ENCODE results near the gene TMPRSS4. TPM values are rescaled to one million over a fixed set of nuclear protein-coding genes. Genes with fewer than 3 reads are reported as not detected.

TMPRSS4 gene, protein sequence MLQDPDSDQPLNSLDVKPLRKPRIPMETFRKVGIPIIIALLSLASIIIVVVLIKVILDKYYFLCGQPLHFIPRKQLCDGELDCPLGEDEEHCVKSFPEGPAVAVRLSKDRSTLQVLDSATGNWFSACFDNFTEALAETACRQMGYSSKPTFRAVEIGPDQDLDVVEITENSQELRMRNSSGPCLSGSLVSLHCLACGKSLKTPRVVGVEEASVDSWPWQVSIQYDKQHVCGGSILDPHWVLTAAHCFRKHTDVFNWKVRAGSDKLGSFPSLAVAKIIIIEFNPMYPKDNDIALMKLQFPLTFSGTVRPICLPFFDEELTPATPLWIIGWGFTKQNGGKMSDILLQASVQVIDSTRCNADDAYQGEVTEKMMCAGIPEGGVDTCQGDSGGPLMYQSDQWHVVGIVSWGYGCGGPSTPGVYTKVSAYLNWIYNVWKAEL
- 100 to 1,000 TPM; 101 to 129 TPM for polyA plus RNA-seq

DNA sequence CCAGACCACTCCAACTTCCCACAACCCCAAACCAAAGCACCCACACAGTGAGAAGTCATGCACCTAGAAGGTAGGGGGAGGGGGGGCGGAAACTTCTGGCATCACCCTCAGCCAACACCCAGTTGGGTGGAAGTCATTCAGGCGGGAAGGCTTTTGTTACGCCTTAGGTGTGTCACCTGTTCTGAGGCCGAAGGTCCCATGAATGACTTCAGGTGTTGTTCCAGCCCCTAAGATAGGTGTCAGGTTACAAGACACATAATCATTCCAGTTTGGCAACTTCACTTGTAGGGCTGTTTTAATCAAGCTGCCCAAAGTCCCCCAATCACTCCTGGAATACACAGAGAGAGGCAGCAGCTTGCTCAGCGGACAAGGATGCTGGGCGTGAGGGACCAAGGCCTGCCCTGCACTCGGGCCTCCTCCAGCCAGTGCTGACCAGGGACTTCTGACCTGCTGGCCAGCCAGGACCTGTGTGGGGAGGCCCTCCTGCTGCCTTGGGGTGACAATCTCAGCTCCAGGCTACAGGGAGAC is at the start of gene TMPRSS4:
Gene TMPRSS4 (plus strand): TSS at position 325 of the 528 bp plus-strand sequence. CDS start 225 bp downstream, outside the sequence.
- Histone ChIP-seq H3K4me3 (ENCODE audit: low read depth in 1 of 2, low read length in 2 of 2) (peak within 1 kb of the TSS; percentile 68 to 72), H3K36me3 (ENCODE audit: control insufficient read depth in 2 of 2, insufficient read depth in 2 of 2, low read length in 1 of 2) (peaks cover 0 to 2% of the 10 kb centered on the region in 2 donors), H3K4me1 (ENCODE audit: control insufficient read depth in 2 of 2, insufficient read depth in 2 of 2, low read length in 1 of 2) (peaks cover 4 to 18% of the 10 kb centered on the region in 2 donors), H3K27me3 (ENCODE audit: control insufficient read depth in 1 of 2, insufficient read depth in 2 of 2, low read length in 2 of 2) (no peaks in the 10 kb centered on the region), H3K9me3 (ENCODE audit: control insufficient read depth in 2 of 2, insufficient read depth in 1 of 2, low read depth in 1 of 2, low read length in 1 of 2) (peaks cover 0 to 4% of the 10 kb centered on the region in 2 donors), H3K27ac (ENCODE audit: low read depth in 2 of 2, low read length in 1 of 2) (peak within 1 kb of the TSS; percentile 91 to 96)
- WGBS, 2 donors: 48 to 58% methylated on average over 7 of the region's 7 CpGs

- H3K9me3 ChIP-seq (ENCODE audit: control insufficient read depth in 2 of 2, insufficient read depth in 1 of 2, low read depth in 1 of 2, low read length in 1 of 2): no peaks in the 10 kb centered on the region
Measured at GRCh38 chr11:118027694-118028093, 49.2 kb upstream of the TMPRSS4 start.

DNA sequence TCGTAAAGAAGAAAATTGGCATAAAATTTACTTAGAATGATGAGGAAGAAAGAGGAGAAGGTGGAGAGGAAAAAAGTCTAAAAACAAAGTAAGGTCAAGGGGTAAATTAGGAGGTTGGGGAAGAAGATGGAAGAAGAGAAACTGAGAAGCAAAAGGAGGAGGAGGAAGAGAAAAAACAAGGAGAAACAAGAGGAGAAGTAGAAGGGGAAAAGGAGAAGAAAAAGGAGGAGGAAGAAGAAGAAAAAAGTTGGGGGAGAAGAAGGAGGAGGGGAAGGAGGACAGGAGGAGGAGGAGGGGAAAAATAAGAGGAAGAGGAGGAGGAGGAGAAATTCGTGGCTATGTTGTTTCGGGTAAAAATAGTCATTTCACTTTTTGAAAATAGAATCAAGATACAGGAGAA is 48.3 kb upstream of the TMPRSS4 start:
- no peaks in the 10 kb centered on the region for H3K36me3 ChIP-seq (ENCODE audit: control insufficient read depth in 2 of 2, insufficient read depth in 2 of 2, low read length in 1 of 2)
- H3K9me3 ChIP-seq (ENCODE audit: control insufficient read depth in 2 of 2, insufficient read depth in 1 of 2, low read depth in 1 of 2, low read length in 1 of 2): no peaks in the 10 kb centered on the region
- no peak overlapping the region for H3K4me3 ChIP-seq (ENCODE audit: low read depth in 1 of 2, low read length in 2 of 2)
- no peaks in the 10 kb centered on the region for H3K27me3 ChIP-seq (ENCODE audit: control insufficient read depth in 1 of 2, insufficient read depth in 2 of 2, low read length in 2 of 2)
- 74 to 77% methylated on average over 3 of the region's 3 CpGs for WGBS, 2 donors
- no peak overlapping the region for H3K27ac ChIP-seq (ENCODE audit: low read depth in 2 of 2, low read length in 1 of 2)
- no peaks in the 10 kb centered on the region for H3K4me1 ChIP-seq (ENCODE audit: control insufficient read depth in 2 of 2, insufficient read depth in 2 of 2, low read length in 1 of 2)

More at GRCh38 chr11:118027694-118028093, 49.2 kb upstream of the TMPRSS4 start:
- Histone ChIP-seq H3K4me1 (ENCODE audit: control insufficient read depth in 2 of 2, insufficient read depth in 2 of 2, low read length in 1 of 2) (no peaks in the 10 kb centered on the region), H3K4me3 (ENCODE audit: low read depth in 1 of 2, low read length in 2 of 2) (no peak overlapping the region), H3K27me3 (ENCODE audit: control insufficient read depth in 1 of 2, insufficient read depth in 2 of 2, low read length in 2 of 2) (no peaks in the 10 kb centered on the region), H3K36me3 (ENCODE audit: control insufficient read depth in 2 of 2, insufficient read depth in 2 of 2, low read length in 1 of 2) (no peaks in the 10 kb centered on the region), H3K27ac (ENCODE audit: low read depth in 2 of 2, low read length in 1 of 2) (no peak overlapping the region)
- 87 to 88% methylated on average over 4 of the region's 4 CpGs for WGBS, 2 donors

DNA sequence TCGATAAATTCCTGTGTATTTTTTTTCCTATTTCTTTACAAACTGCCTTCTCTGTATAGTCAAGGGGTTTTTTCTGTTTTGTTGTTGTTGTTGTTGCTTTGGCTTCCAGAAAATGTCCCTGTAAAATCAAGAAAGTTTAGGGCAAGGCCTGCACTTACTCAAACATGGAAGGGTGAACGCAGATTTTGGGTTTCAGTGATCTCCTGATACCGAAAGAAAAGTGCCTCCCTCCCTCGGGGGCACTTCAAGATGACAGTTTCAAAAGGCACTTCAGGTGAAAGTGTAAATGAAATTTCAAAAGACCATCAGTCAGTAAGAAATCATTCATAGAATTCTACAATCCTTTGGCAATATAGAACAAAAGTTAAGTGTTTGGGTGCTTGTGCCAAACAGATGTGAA is 43.4 kb upstream of the TMPRSS4 start:
- Histone ChIP-seq H3K9me3 (ENCODE audit: control insufficient read depth in 2 of 2, insufficient read depth in 1 of 2, low read depth in 1 of 2, low read length in 1 of 2) (no peaks in the 10 kb centered on the region), H3K4me3 (ENCODE audit: low read depth in 1 of 2, low read length in 2 of 2) (no peak overlapping the region), H3K27me3 (ENCODE audit: control insufficient read depth in 1 of 2, insufficient read depth in 2 of 2, low read length in 2 of 2) (no peaks in the 10 kb centered on the region), H3K4me1 (ENCODE audit: control insufficient read depth in 2 of 2, insufficient read depth in 2 of 2, low read length in 1 of 2) (no peaks in the 10 kb centered on the region), H3K36me3 (ENCODE audit: control insufficient read depth in 2 of 2, insufficient read depth in 2 of 2, low read length in 1 of 2) (no peaks in the 10 kb centered on the region), H3K27ac (ENCODE audit: low read depth in 2 of 2, low read length in 1 of 2) (no peak overlapping the region)
- WGBS, 2 donors: 66 to 74% methylated on average over 4 of the region's 4 CpGs

DNA sequence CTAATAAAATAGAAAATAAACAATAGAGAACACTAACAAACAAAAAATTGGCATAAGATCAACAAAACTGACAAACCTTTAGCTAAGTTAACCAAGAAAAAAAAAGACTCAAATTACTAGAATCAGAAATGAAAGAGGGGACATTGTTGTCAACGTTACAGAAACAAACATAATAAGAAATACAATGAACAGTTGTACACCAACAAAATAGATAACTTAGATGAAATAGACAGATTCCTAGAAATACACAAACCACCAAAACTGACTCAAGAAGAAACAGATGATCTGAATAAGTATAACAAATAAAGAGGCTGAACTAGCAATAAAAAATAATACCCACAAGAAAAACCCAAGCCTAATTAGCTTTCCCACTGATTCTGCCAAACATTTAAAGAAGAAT is 34.7 kb upstream of the TMPRSS4 start:
- Histone ChIP-seq H3K4me3 (ENCODE audit: low read depth in 1 of 2, low read length in 2 of 2) (no peak overlapping the region), H3K27ac (ENCODE audit: low read depth in 2 of 2, low read length in 1 of 2) (no peak overlapping the region), H3K27me3 (ENCODE audit: control insufficient read depth in 1 of 2, insufficient read depth in 2 of 2, low read length in 2 of 2) (no peaks in the 10 kb centered on the region), H3K4me1 (ENCODE audit: control insufficient read depth in 2 of 2, insufficient read depth in 2 of 2, low read length in 1 of 2) (no peaks in the 10 kb centered on the region), H3K36me3 (ENCODE audit: control insufficient read depth in 2 of 2, insufficient read depth in 2 of 2, low read length in 1 of 2) (no peaks in the 10 kb centered on the region), H3K9me3 (ENCODE audit: control insufficient read depth in 2 of 2, insufficient read depth in 1 of 2, low read depth in 1 of 2, low read length in 1 of 2) (no peaks in the 10 kb centered on the region)
- 64 to 69% methylated on average over 1 of the region's 1 CpG for WGBS, 2 donors

- H3K4me3 ChIP-seq (ENCODE audit: low read depth in 1 of 2, low read length in 2 of 2): no peak overlapping the region
- no peaks in the 10 kb centered on the region for H3K27me3 ChIP-seq (ENCODE audit: control insufficient read depth in 1 of 2, insufficient read depth in 2 of 2, low read length in 2 of 2)
- no peak overlapping the region for H3K27ac ChIP-seq (ENCODE audit: low read depth in 2 of 2, low read length in 1 of 2)
- H3K4me1 ChIP-seq (ENCODE audit: control insufficient read depth in 2 of 2, insufficient read depth in 2 of 2, low read length in 1 of 2): no peaks in the 10 kb centered on the region
- no peaks in the 10 kb centered on the region for H3K9me3 ChIP-seq (ENCODE audit: control insufficient read depth in 2 of 2, insufficient read depth in 1 of 2, low read depth in 1 of 2, low read length in 1 of 2)
- 70 to 78% methylated on average over 4 of the region's 4 CpGs for WGBS, 2 donors
- no peaks in the 10 kb centered on the region for H3K36me3 ChIP-seq (ENCODE audit: control insufficient read depth in 2 of 2, insufficient read depth in 2 of 2, low read length in 1 of 2)
Measured at GRCh38 chr11:118042796-118043195, 34.1 kb upstream of the TMPRSS4 start.

DNA sequence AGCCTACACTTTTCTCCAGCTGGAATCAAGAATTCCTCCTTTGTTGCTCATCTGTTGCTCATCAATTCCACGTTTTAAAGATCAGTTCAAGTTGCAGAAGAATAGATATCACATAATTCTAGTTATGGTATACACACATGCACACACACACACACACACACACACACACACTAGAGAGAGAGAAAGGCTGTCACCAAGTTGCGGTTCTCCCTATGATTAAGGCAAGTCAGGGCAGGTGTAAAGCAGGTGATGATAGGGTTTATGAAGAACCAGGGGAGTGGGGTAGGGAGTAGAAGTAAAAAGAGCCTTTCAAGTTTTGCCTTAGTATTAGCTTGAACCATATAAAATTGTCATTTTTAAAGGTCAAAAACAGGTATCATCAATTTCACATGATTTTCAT is 31.7 kb upstream of the TMPRSS4 start:
- Histone ChIP-seq H3K27me3 (ENCODE audit: control insufficient read depth in 1 of 2, insufficient read depth in 2 of 2, low read length in 2 of 2) (no peaks in the 10 kb centered on the region), H3K27ac (ENCODE audit: low read depth in 2 of 2, low read length in 1 of 2) (no peak overlapping the region), H3K4me1 (ENCODE audit: control insufficient read depth in 2 of 2, insufficient read depth in 2 of 2, low read length in 1 of 2) (no peaks in the 10 kb centered on the region), H3K36me3 (ENCODE audit: control insufficient read depth in 2 of 2, insufficient read depth in 2 of 2, low read length in 1 of 2) (no peaks in the 10 kb centered on the region), H3K9me3 (ENCODE audit: control insufficient read depth in 2 of 2, insufficient read depth in 1 of 2, low read depth in 1 of 2, low read length in 1 of 2) (no peaks in the 10 kb centered on the region), H3K4me3 (ENCODE audit: low read depth in 1 of 2, low read length in 2 of 2) (no peak overlapping the region)
- 45 to 54% methylated on average over 2 of the region's 2 CpGs for WGBS, 2 donors

DNA sequence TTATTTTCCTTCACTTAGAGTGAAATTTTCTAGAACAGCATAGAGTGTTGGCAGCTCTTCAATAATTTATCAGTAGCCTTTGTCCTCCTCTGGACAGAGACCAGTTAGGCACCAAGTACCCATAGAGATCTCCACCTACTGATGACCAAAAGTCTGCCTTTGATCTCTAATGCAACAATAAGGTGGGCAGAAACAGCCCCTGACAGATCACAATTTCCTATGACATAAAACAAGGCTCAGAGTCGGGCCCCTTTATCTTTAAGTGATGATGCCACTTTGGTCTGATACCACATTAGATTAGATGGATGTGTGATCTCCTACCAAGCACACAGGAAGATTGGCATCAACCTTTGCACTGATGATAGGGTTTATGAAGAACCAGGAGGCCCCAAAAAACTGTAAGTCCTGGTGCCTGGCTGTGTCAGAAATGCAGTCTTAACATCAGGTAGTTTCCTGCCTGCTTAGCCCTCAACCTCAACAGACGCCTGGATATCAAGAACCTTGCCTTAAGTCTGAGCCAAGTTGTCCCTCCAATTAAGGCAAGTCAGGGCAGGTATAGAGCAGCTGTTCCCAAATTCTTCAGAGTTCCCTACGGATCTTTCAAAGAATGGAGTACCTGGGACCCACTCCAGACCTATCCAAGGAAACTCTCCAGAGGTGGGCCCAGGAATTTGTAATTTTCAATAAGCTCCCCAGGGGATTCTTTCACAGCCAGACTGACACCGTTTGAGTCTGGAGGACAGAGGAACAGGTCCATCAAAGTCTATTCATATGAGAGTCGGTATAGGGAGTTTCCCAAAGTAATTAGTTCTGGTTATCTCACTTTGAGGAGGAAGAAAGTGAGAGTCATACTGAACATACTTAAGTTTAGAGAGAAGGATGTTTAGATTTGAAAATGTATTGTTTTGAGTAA is 30.6 kb upstream of the TMPRSS4 start:
- WGBS, 2 donors: 37% methylated on average over 5 of the region's 5 CpGs
- no peak overlapping the region for H3K27ac ChIP-seq (ENCODE audit: low read depth in 2 of 2, low read length in 1 of 2)

GRCh38 chr11:118046964-118047700 is 29.7 kb upstream of the TMPRSS4 start:
- no peaks in the 10 kb centered on the region for H3K4me1 ChIP-seq (ENCODE audit: control insufficient read depth in 2 of 2, insufficient read depth in 2 of 2, low read length in 1 of 2)
- H3K27me3 ChIP-seq (ENCODE audit: control insufficient read depth in 1 of 2, insufficient read depth in 2 of 2, low read length in 2 of 2): no peaks in the 10 kb centered on the region
- no peak overlapping the region for H3K27ac ChIP-seq (ENCODE audit: low read depth in 2 of 2, low read length in 1 of 2)
- H3K4me3 ChIP-seq (ENCODE audit: low read depth in 1 of 2, low read length in 2 of 2): no peak overlapping the region
- WGBS, 2 donors: 75 to 81% methylated on average over 8 of the region's 8 CpGs
- H3K9me3 ChIP-seq (ENCODE audit: control insufficient read depth in 2 of 2, insufficient read depth in 1 of 2, low read depth in 1 of 2, low read length in 1 of 2): no peaks in the 10 kb centered on the region
- no peaks in the 10 kb centered on the region for H3K36me3 ChIP-seq (ENCODE audit: control insufficient read depth in 2 of 2, insufficient read depth in 2 of 2, low read length in 1 of 2)

More for the DNA sequence above, 30.6 kb upstream of the TMPRSS4 start:
- no peaks in the 10 kb centered on the region for H3K27me3 ChIP-seq (ENCODE audit: control insufficient read depth in 1 of 2, insufficient read depth in 2 of 2, low read length in 2 of 2)
- H3K9me3 ChIP-seq (ENCODE audit: control insufficient read depth in 2 of 2, insufficient read depth in 1 of 2, low read depth in 1 of 2, low read length in 1 of 2): no peaks in the 10 kb centered on the region
- no peaks in the 10 kb centered on the region for H3K36me3 ChIP-seq (ENCODE audit: control insufficient read depth in 2 of 2, insufficient read depth in 2 of 2, low read length in 1 of 2)
- no peaks in the 10 kb centered on the region for H3K4me1 ChIP-seq (ENCODE audit: control insufficient read depth in 2 of 2, insufficient read depth in 2 of 2, low read length in 1 of 2)
- H3K4me3 ChIP-seq (ENCODE audit: low read depth in 1 of 2, low read length in 2 of 2): no peak overlapping the region

Measured in esophagus (tissue), 2 donors.